ENCODE measurements around the gene CDKN2D.

- TF ChIP-seq CTCF (IDR thresholded peaks at IDR 0.05; ENCODE audit: insufficient read depth, low read length, poor library complexity, severe bottlenecking) = no peak
- no peak for TF ChIP-seq EZH2phosphoT487 (conservative IDR thresholded peaks at IDR 0.05; ENCODE audit: low read length)
These were observed 3.0 kb downstream of the CDKN2D start, which contains the start of gene KRI1 for GRCh38 chr19:10565567-10566407.
